WTC11 (cell line): ENCODE data around the gene FMN2.

Experiments
- CTCF ChIP-seq: fragments of 200-600 bp; IDR thresholded peaks from 2 replicates; pipeline ENCODE4 v1.8.0; 2022; ENCODE audit warnings: antibody characterized with exemption
- NR2C2 ChIP-seq: sonication (generic); formaldehyde crosslinking; IDR thresholded peaks from 2 replicates; pipeline ENCODE4 v1.8.0; 2022; ENCODE audit warnings: mild to moderate bottlenecking, missing genetic modification reagents

GRCh38 chr1:240310226-240310925 is 218.7 kb downstream of the FMN2 start:
- TF ChIP-seq NR2C2 (CRISPR knock-in tag) (no peak), CTCF (no peak)
